ENCODE data around the gene FBXO7. TPM values are rescaled to one million over a fixed set of nuclear protein-coding genes. Genes with fewer than 3 reads are reported as not detected.
A peak's percentile ranks its signal among the peaks of the same experiment; 100 is the strongest.

The FBXO7 gene
- total RNA-seq, 1 donor: 67.4 TPM

- no peak overlapping the region for H3K4me3 ChIP-seq (ENCODE audit: low read depth, low read length)
- no peak for TF ChIP-seq CTCF (IDR thresholded peaks at IDR 0.05; ENCODE audit: insufficient read depth, low read length)
- peak; percentile 41 for DNase-seq (ENCODE audit: low read depth)
Measured at GRCh38 chr22:32534252-32535235, 59.9 kb downstream of the FBXO7 start.

DNA sequence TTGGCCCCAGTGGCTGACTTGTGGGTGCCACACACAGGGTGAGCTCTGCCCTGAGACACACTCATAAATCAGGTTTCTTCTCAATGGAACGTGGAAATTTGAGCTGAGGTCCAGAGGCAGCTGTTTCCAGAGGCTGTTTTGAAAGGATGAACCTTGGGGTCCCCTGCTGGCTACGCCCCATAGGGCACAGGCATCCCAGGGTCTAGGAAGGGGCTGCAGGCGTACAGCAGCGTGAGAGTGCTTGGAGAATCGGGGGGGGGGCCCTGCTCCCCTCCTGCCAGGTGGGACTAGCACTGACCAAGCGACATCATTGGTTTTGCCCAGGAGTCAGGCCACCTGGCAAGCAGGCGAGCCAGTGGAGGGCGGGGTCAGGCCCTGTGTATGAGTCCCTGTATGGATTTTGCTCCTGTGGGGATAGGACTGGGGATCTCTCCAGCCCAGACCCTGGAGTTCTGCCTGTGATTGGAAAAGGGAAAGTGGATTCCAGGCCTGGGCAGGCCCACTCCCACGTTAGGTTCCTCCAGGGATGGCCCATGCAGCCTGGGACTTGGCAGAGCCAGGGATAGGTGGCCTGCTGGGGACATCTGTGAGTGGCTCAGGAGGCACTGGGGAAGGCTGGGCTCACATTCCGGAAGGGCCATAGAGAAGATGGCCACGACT, 61.0 kb downstream of the FBXO7 start:
- TF ChIP-seq CTCF (IDR thresholded peaks at IDR 0.05; ENCODE audit: insufficient read depth, low read length): no peak

GRCh38 chr22:32536352-32536751, 61.7 kb downstream of the FBXO7 start:
- no peak for TF ChIP-seq CTCF (IDR thresholded peaks at IDR 0.05; ENCODE audit: insufficient read depth, low read length)
- DNase-seq (ENCODE audit: low read depth): no peak
- H3K4me3 ChIP-seq (ENCODE audit: low read depth, low read length): no peak overlapping the region

More for the DNA sequence above, 61.0 kb downstream of the FBXO7 start:
- DNase-seq (ENCODE audit: low read depth): no peak
- no peak overlapping the region for H3K4me3 ChIP-seq (ENCODE audit: low read depth, low read length)

- TF ChIP-seq CTCF (IDR thresholded peaks at IDR 0.05; ENCODE audit: insufficient read depth, low read length): no peak
- DNase-seq (ENCODE audit: low read depth): no peak
- no peak overlapping the region for H3K4me3 ChIP-seq (ENCODE audit: low read depth, low read length)
Measured at GRCh38 chr22:32538521-32538920, 63.9 kb downstream of the FBXO7 start.

GRCh38 chr22:32539631-32540421, 65.2 kb downstream of the FBXO7 start:
- H3K4me3 ChIP-seq (ENCODE audit: low read depth, low read length): no peak overlapping the region
- DNase-seq (ENCODE audit: low read depth): no peak
- TF ChIP-seq CTCF (IDR thresholded peaks at IDR 0.05; ENCODE audit: insufficient read depth, low read length): no peak

DNA sequence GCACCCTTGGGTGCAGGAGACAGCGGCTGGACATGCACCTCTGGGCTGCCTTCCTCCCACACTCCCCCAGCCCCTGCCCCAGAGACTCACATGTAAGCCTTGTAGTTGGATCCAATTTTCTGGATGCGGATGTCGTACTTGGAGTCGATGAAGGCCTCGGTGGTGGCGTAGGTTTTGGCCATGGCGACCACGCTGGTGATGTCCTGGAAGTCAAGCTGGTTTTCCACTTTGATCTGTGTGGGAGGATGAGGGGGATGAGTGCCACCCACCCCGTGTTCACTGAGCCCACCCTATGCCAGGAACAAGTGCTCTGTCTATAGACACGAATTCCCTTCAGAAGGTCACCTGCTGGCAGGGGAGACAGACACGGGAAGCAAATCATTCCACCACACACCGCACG, 66.9 kb downstream of the FBXO7 start:
- TF ChIP-seq CTCF (IDR thresholded peaks at IDR 0.05; ENCODE audit: insufficient read depth, low read length): no peak
- DNase-seq (ENCODE audit: low read depth): no peak
- H3K4me3 ChIP-seq (ENCODE audit: low read depth, low read length): no peak overlapping the region

All from fibroblast of the aortic adventitia (primary cell).